ENCODE measurements around the gene ASTL.

The ASTL gene

DNA sequence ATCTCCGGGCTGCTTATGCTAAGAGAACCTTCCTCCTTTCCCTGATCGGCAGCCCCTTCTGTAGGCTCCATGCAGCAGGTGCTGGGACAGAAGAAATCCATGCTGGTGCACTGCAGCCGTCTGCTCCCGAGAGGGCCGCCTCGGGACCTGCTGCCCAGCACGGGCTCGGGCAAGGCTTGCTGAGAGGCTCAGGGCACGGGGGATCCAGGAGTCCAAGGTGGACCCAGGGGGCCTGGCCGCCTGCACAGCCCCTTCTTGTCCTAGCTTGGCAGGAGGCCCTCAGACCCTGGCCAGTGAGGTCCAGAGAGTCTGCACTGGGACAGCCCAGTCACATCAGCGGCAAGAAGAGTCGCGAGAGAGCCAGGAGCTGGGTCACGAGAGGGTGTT lies 20.2 kb upstream of the ASTL start:
- DNase-seq: no peak

GRCh38 chr2:96157649-96158553 lies 19.6 kb upstream of the ASTL start:
- DNase-seq: peak; percentile 24

GRCh38 chr2:96156926-96157648 lies 18.8 kb upstream of the ASTL start:
- DNase-seq: peak; percentile 13

DNA sequence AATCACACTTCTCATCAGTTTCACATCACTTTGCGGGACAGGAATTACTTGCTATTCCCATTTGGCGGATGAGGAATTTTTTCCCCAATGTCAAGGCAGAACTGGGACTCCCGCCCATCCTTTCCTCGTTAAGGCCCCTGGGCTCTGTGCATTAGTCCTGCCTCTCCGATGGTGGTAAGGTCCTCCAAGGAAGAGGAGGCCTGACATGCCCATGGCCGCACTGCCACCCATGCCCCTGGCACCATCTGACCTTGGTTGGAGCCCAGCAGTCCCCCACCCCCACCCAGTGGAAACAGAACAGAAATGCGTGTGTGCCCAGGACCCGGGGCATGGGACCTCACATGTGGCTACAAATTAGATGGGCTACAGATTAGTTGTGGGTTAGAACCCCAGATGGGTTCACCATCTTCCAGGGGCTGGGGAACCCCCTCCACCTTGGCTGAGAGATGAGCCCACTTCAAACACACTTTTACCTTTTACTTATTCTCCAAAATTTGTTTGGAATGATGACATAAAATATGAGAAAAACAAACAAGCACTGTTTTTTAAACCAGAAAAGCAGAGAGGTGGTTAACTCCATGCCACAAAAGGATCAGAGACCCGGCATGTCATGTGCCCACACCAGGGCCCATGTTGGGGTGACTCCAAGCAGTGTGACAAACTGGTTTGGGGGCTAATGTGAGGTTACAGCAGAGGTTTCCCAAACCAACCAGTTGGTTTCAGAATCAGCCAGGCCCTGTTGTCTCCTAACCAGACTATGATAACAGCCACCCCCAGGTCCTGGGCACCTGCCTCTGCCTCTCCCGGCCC lies 17.9 kb upstream of the ASTL start:
- DNase-seq: no peak

GRCh38 chr2:96154506-96155380 lies 16.4 kb upstream of the ASTL start:
- DNase-seq: peak; percentile 10

GRCh38 chr2:96153991-96154431 lies 15.7 kb upstream of the ASTL start:
- DNase-seq: peak; percentile 15

DNA sequence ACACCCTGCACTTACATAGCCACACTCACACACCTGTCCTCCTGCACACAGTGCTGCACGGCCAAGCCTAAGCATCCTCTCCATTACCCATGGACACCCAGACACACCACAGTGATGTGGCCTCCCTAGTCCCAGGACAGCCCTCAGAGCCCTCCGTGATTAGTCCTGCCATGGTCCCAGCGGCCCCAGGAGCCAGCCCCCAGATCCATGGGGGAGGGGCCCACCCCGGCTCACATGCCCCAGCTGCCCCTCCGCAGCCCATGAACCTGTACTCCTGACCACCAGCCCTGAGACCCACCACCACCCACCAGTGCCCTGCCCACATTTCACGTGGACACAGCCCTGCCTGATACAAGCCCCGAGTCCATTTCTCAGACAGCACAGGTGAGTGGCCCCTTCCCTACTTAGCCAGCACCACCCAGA lies 15.0 kb upstream of the ASTL start:
- DNase-seq: peak; percentile 15

DNA sequence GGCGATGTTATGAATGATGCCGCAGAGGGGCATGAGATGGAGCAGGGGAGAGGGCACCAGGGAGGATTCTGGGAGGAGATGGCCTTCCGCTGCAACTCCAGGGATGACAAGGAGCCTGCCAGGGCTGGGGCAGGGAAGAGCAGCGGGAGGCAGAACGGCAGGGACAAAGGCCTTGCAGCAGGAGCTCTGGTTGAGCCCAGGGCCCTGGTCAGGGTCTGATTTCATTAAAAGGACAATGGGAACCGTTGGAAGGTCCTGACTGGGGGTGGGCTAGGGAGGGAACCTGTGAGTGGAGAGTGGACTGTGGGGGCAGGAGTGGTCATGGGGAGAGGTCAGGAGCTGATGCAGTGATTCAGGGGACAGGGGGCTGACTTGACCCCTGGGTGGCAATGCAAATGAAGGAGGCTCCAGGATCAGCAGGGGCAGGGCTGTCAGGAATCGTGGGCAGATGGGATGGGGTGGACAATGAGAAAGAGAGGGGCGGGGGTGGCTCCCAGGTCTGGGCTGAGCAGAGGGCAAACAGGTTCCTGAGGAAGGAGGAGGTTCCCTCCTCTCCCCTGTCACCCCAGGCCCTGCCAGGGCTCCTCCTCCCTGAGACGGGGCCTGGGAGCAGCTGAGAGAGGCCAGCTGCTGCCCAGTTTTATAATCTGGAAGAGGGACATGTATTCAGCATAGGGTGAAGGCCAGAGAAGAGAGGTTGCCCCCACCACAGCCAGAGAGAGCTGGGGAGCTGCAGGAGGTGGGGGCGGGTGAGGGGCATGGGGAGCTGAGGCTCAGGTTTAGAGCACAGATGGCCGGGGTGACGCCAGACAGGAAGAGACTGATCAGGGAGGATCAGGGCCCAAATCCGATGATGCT lies 14.2 kb upstream of the ASTL start:
- peak; percentile 15 for DNase-seq

GRCh38 chr2:96151595-96152303 lies 13.4 kb upstream of the ASTL start:
- DNase-seq: no peak

GRCh38 chr2:96150791-96151594 lies 12.7 kb upstream of the ASTL start:
- DNase-seq: no peak

DNA sequence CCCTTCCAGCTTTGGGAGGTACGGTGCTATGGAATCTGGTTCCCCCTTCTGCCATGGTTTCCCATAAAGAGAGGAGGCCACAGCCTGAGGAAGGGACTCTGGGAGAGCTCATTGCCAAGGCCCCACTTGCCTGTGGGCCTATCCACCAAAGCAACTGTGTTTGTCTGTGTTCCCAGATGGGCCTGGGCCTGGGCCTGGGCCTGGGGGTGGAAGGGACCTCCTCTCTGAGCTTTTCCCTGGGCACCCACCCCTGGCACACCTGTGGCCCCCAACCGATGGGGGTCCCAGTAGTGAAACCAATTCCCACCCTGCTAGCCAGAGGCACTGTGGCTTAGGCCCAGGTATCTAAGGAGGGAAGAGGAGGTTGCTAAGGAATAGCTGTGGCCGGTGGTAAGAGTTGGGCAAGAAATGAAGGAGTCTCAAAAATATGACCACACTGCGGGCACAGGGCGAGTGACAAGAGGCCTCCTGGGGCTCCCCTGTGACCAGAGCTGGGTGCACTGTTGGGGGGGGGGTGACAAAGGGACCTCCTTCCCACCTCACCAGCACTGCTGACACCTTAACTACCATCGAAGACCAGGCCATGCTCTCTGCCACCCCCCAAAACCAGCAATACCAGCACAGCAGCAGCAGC lies 11.8 kb upstream of the ASTL start:
- peak; percentile 15 for DNase-seq

DNA sequence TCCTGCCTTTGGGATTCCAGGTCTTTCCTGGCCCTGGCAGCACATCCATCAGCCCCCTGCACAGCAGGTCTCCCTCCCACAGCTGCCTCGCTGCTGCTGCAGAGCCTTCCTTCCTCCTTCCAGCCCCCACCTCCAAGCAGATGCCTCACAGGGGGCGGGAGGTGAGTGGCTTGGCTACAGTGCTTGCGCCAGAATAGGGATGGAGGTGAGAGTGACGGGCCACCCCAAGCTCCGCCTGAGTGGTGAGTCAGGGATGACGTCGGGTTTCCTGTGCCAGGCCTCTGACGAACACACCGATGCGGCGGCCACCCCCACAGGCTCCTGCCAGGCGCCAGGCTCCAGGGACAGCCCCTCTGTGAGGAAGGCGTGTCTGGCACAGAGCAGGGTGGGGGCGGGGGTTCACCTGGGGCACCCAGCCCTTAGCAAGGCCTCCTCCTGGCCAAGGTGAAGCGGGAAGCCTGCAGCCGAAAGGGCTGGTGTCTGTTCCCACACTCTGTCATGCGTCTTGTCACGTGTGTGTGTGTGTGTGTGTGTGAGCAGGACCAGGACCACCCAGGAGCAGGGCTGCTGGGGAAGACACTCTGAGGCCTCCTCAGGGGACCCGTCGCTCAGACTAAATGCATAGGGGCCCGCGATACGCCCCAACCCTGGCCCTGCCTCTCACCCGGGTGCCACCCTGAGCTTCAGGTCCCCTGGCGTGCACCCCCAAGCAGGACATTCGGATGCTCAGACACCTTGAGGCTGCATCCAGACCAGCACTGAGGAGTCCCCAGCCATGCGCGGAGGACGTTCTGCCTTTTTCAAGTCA lies 10.3 kb upstream of the ASTL start:
- DNase-seq: peak; percentile 85

GRCh38 chr2:96147593-96148201 lies 9.4 kb upstream of the ASTL start:
- DNase-seq: peak; percentile 24

DNA sequence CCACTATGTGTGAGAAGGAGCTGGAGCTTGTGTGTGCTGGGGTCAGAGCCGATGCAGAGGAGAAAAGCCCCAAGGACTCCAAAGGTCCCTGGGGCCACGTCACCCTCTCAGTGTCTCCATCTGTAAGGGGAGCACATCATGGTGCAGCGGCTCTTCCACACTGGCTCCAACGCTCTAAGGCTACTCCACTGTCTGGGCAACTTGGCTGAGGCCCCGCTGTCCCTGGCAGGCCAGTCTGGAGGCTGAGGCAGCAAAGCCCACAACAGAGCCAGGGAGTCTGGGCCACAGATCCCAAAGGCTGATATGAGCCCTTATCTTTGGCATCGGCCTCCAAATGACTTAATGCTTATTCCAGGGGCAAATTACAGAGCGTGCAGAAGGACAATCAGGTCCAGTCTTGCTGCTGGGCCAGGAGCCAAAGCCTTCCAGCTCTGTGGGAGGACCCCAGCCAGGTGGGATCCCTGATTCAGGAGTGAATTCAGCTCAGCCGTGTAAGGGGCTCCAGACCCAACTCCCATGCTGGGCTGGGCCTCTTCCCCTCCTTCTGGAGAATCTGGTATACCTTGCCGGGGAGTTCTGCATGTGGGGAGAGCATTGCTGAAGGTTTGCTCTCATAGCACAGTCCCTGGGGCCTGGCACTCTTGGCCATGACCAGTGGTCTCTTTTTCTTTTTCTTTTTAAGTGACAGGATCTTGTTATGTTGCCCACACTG lies 8.7 kb upstream of the ASTL start:
- peak; percentile 27 for DNase-seq

DNA sequence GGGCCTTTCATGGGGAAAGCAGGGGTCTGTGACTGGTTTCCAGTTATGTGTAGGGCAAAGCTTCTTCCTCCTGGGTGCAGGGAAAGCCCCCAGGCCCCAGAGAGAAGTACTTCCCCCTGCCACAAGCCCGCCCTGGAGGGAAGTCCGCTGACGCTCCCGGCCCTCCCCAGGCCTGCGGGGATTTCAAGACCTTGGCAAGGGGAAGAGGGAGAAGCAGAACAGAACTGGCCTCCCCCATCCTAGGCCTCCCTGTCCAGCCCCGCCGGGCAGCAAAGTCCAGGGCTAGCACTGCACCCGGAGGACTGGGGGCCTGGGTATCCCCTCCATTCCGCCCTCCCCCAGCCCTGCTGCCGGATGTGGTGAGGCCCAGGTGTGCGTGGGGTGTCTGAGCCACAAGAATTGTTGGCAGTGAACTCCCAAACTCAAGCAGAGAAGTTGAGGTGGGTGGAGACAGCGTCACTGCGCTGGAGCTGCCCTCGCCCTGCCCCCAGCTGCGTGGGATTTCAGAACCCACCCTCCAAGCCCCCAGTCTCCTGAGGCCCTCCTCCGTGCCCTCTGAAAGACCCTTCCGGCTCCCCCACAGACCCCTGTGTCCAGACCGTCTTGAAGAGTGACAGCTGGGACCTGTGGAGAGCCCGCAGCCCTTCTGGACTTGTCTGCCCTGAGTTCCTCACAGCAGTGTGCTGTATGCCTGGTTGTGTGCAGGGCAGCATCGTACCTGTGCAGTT lies 8.0 kb upstream of the ASTL start:
- peak; percentile 67 for DNase-seq

DNA sequence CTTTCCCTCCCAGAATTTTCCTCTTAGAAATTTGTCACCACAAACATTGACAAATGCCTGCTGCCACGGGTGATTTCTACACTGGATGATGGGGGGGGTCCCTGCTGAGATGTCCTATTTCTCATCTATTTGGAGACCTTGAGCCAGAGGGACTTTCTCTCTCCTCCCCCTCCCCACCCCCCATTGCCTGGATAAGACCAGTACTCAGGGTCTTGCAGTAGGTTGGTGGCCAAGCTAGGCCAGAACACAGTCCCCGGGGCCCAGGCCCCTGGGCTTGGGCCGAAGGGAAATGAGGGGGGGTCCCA lies 7.5 kb upstream of the ASTL start:
- DNase-seq: no peak
